Left kidney (tissue), 2 donors: Measurements from ENCODE around the gene NFIA. TPM values are rescaled to one million over a fixed set of nuclear protein-coding genes. Genes with fewer than 3 reads are reported as not detected.
"Not testable (repeated sequence)": the region's sequence is repeated elsewhere in the genome, so short reads cannot be mapped to it uniquely, and the experiment has no call there.

Experiments
- DNase-seq: peaks from one replicate; pipeline ENCODE4 v3.0.0-alpha.2; 2013
- polyA plus RNA-seq: library from polyadenylated mRNA; unstranded; fragments of 120-200 nt; gene quantifications from one replicate; pipeline ENCODE4 v1.2.1, GENCODE V29; 2013; ENCODE audit not compliant: insufficient read length

The NFIA gene
- polyA plus RNA-seq, 1 donor: 16.7 TPM

DNA sequence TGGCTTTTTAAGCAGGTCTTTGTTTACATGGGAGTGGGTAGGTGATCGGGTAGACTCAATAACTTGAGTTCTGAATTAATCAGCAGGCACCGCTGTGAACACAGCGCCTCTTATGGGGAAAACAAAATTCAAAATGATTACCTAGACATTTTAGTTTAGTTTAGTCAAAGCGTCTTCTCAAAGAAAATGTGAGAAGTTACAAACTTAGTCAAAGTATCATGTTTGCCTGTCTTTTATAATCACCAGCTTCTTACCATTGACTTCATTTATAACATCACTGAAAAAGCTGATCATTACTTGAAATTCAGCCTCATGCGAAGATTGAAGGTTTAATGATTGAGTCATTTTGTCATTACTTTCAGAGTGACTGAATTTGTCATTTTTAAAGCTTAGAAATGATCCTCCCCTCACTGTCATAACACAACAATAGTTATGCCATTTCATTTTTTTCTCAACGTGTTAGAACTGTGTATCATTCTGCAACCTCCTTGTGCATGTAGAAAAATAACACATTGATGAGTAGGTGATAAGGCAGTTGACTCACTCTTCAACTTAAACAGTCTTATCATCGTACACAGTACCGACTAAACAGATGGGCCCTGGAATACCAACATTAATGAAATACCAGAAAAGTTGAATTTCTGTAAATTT lies 188.5 kb downstream of the NFIA start:
- DNase-seq: no peak

DNA sequence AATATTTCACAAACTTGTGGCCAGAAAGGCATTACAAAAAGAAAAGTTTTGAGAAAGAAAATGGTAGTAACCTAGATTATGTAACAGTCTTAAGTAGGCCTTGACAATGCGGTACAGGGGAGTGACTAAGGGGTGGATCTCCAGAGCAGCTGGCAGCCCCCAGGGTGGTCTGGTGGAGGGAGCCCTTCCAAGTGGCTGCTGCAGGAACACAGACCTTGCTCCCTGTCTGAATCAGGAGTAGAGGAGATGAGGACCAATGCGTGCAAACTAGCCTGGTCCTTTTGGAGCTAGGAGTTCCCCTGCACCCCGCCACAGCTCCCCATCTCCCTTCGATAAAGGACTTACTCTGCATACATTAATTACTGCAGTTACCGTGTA lies 189.0 kb downstream of the NFIA start:
- no peak for DNase-seq

DNA sequence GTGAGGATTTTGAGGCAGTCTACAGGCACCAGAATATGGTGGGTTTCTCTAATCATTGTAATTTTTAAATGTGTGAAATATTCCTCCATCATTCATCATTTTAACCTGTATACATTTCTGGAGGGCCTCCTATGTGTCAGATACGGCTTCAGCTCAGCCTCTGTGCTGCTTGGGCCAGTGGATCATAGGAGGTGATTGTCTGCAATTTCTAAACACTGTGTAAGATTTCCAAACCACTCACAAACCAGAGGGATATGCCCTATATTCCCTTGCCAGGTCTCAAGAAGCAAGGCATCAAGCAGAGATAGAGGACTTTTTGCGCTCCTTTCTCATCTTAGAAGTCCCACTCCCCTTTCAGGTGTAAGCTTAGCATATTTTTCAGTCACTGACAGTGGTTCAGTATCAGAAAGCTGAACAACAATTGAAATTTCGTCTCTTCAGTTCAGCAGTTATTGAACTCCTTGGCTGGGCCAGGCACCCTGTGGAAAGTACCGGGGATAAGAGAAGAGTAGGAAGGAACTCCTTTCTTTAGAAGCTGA lies 190.9 kb downstream of the NFIA start:
- no peak for DNase-seq

GRCh38 chr1:61273861-61274260 lies 191.5 kb downstream of the NFIA start:
- no peak for DNase-seq

- no peak for DNase-seq
Observed at GRCh38 chr1:61274939-61275338, 192.6 kb downstream of the NFIA start.

DNA sequence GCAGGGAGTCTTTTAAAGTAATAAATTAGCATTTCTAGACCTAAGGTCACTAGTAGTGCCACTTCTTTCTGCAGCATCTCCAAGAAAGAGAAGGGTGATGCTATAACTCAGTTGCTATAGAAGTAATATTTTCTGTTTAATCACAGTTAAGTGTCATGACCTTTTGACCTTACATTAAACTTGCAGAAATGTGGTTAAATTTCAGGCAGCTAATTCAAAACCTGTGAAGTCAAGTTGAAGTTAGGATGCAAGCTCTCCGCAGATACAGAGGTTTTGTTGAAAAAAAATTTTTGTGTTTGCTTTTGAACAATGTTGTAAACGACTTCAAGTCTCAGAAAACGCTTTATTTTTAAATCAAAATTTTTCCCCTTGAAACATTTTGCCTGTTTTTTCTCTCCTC lies 193.9 kb downstream of the NFIA start:
- DNase-seq: no peak

DNA sequence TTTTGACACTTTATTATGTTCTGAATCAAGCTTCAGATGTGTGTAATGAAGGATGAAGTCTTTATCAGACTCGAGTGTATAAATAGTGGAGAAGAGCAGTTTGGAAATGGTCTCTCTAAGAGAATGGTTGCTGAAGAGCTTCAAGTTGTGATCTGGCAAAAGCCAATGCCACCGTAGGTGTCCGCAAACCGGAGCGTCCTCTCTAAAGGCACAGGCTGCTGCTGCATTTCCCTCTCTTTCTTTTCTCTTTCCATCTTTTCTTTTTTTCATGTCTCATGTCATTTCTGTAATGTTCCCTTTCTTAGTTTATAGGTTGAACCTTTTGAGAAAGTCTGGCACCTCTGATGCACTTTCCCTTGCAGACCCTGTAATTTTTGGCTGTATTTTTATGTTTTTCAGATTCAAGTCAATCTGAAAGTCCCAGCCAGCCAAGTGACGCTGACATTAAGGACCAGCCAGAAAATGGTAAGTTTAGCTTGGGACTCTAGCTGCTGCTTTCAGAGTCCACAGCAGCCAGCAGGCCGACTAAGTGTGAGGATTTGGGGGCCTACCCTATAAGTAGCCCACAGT lies 194.8 kb downstream of the NFIA start:
- DNase-seq: no peak

DNA sequence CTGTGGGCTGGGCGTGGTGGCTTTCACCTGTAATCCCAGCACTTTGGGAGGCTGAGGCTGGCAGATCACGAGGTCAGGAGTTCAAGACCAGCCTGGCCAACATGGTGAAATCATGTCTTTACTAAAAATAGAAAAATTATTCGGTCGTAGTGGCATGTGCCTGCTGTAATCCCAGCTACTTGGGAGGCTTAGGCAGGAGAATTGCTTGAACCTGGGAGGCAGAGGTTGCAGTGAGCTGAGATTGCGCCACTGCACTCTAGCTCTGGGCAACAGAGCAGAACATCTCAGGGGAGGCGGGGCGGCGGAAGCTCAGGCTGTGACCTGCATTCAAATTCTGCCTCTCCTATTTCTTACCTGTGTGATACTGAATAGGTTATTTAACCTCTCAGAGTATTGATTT lies 196.1 kb downstream of the NFIA start:
- DNase-seq: not testable (repeated sequence)

DNA sequence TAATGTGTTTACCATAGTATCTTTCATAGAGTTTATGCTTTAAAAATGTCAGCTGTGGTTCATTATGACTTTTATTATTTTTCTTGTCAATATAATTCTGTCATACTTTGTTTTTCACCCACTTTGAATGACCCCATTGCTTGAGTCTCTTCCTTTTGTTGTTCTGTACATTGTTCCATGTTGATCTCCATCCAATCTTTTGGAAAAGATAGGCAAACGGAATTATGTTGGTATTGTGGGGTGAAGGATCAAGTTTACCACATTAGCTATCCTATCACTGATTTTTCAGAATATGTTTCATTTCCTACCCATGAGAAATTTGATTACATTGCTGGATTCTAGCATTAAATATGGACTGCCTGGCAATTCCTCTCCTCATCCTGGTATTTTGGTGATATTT lies 196.6 kb downstream of the NFIA start:
- DNase-seq: no peak

- no peak for DNase-seq
Observed at GRCh38 chr1:61279570-61279969, 197.2 kb downstream of the NFIA start.

DNA sequence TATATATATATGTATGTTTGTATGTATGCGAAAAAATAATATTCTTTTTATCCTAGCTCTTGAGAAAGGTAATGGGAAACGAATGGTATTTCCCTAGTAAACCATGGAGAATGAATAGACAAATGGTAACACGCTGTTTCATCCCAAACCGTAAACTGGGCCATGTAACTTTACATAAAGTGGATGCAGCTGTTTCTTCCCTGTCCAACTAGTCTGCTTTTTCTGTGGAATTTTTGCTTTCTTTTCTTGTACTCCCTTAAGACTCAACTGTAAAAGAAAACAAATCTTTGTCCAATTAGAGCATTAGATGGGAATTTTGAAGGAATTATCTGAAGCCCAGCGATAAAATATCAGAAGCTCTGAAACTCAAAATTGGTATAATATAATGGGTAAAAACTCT lies 198.1 kb downstream of the NFIA start:
- no peak for DNase-seq

GRCh38 chr1:61282387-61282786 lies 200.0 kb downstream of the NFIA start:
- no peak for DNase-seq

- no peak for DNase-seq
Observed at GRCh38 chr1:61284248-61284854, 202.0 kb downstream of the NFIA start.

DNA sequence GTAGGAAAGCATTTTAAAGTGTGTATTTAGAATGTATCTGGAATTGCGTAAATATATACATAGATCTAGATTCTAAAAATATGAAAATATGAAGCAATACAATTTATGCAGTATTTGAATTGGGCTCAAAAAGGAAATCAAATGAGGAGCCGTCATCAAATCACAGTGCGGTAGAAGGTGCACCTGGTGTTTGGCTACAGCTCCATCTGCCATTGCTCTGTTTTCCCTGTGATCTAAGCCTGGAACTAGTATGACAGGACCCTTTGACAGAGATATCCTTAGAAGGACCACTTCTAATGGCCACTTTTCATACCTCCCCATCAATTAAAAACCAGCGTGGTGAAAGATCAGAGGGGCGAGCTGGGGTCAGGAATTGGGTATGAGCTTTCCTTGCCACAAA lies 202.6 kb downstream of the NFIA start:
- DNase-seq: no peak

- DNase-seq: no peak
Observed at GRCh38 chr1:61285371-61285885, 203.1 kb downstream of the NFIA start.

- DNase-seq: no peak
Observed at GRCh38 chr1:61287014-61287413, 204.7 kb downstream of the NFIA start.

- DNase-seq: no peak
Observed at GRCh38 chr1:61287734-61288133, 205.4 kb downstream of the NFIA start.

DNA sequence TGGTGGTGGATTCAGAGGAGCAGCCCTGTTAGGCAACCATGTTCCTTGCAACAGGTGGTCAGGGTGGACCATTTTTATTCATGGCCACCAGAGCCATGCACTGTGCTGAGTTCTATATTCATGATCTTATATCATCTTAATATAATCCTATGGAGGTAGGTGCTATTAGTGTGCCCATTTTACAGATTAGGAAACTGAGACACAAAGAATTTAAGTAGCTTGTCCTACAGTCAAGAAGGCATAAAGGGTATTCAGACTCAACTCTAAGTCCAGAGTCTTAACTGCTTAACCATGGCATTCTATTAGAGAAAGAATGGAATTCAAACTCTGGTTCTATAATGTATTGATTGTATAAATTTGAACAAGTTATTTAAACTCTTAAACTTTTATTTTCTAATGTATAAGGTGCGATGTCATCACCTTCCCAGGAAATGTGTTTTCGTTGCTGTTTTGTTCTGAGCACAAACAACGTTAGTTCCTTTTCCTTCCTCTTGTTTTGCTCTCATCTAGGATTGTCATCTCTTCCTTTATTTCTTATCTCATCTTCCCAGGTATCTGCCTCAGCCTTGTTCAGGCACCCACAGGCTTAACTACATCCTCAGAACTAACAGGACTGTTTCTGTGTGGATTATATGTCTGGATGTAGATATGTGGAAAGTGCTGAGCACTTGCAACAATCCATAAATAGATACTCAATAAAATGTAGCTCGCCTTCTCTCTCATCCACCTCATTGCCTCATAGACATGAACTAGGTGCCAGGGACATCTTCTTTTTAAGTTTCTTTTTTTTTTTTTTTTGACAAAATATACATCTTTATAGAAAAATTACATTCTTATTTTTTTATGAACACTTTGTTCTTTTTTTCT lies 207.1 kb downstream of the NFIA start:
- no peak for DNase-seq

DNA sequence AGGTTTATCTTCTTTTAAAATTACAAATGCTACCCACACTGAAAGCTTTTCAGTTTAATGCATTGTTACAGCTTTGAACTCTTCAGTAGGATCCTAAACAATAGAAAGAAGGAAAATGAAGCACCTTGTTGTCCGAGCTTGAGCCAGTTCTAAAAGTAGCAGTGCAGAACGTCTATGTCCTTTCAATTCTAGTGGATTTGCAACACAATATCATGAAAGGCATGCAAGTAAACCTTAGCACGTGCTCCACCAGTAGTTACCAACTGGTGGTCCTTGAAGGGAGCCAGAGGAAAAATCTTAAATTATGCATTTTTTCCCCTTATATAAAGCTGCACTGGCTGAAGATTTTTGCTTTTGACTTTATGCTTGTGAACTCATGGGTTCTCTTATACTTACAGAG lies 208.2 kb downstream of the NFIA start:
- no peak for DNase-seq

- DNase-seq: no peak
Observed at GRCh38 chr1:61293197-61293596, 210.8 kb downstream of the NFIA start.

DNA sequence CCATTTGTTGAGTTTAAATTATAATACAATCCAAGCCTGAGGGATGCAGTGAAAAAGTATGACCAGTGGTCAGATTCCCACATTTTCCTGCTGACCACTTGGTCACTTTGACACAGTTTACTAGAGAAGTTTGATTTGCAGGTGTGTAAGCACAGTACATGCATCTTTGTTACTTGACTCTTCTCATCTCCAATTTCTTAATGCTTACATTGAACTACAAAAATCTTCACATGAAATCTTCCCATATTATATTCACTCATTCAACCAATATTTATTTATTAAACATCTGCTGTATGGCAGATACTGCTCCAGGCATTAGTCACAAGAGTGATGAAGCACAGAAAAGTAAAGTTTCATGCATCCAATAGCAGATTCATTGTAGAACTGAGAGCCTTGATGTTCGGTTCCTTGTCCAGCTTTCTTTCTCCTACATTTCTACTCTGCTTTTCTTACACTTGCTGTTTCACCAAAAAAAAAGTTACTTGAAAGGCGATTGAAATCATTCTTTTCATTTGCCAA lies 211.7 kb downstream of the NFIA start:
- DNase-seq: no peak

- DNase-seq: no peak
Observed at GRCh38 chr1:61294930-61295329, 212.6 kb downstream of the NFIA start.
